ENCODE measurements around the gene PVALEF.

GRCh38 chr17:81183807-81184206 is 18.5 kb downstream of the PVALEF start:
- no peak for TF ChIP-seq EZH2 (IDR thresholded peaks at IDR 0.05; ENCODE audit: low read length)
- no peak for TF ChIP-seq CTCF (optimal IDR thresholded peaks at IDR 0.05 in 1 of 3, IDR thresholded peaks at IDR 0.05 in 1 of 3, conservative IDR thresholded peaks at IDR 0.05 in 1 of 3; ENCODE audit: extremely low read depth in 1 of 3, insufficient read depth in 2 of 3, low read length in 3 of 3)

Data from keratinocyte (primary cell).